Esophagus muscularis mucosa (tissue), 4 donors: ENCODE measurements around the gene PPP1R37.

ENCODE experiments used
- CTCF ChIP-seq, 3 experiments: fragments of 200-600 bp in 2 of 3; fragments of 450-650 bp in 1 of 3; sonication (generic) in 2 of 3; IDR thresholded peaks; one replicate each; pipeline ENCODE4 v1.5.1; 2017 to 2019; ENCODE audit warnings: antibody characterized with exemption in 3 of 3, mild to moderate bottlenecking in 2 of 3, moderate library complexity in 1 of 3
- EP300 ChIP-seq: sonication (generic); formaldehyde crosslinking; IDR thresholded peaks from one replicate; pipeline ENCODE4 v1.6.1; 2017; ENCODE audit warnings: antibody characterized with exemption
- POLR2A ChIP-seq: fragments of 450-650 bp; IDR thresholded peaks from one replicate; pipeline ENCODE4 v1.6.1; 2017; ENCODE audit warnings: antibody characterized with exemption, moderate library complexity, mild to moderate bottlenecking, low read depth
- POLR2AphosphoS5 ChIP-seq, 2 donors: sonication (generic); formaldehyde crosslinking; IDR thresholded peaks; one replicate each; pipeline ENCODE4 v1.6.1; 2017; ENCODE audit warnings: antibody characterized with exemption in 2 of 2

GRCh38 chr19:45124021-45124420 is 31.0 kb downstream of the PPP1R37 start:
- TF ChIP-seq CTCF (IDR thresholded peaks at IDR 0.05) (no peak), POLR2AphosphoS5 (IDR thresholded peaks at IDR 0.05) (no peak), POLR2A (no peak), EP300 (no peak)
